Measurements from ENCODE around the gene NUCKS1. TPM values are rescaled to one million over a fixed set of nuclear protein-coding genes. Genes with fewer than 3 reads are reported as not detected.

Gene NUCKS1
- total RNA-seq, 2 donors from 2014 or later = 117 to 123 TPM

GRCh38 chr1:205666372-205667166, 83.4 kb downstream of the NUCKS1 start:
- Histone ChIP-seq H3K27me3 (no peaks in the 10 kb centered on the region), H3K9ac (ENCODE audit: low read depth in 2 of 2, low read length in 2 of 2) (peak overlapping the region in 1 of 2 donors; percentile 41), H3K9me3 (no peaks in the 10 kb centered on the region), H3K4me1 (peaks cover 38% of the 10 kb centered on the region), H3K4me3 (no peak overlapping the region), H3K36me3 (no peaks in the 10 kb centered on the region), H3K27ac (peak overlapping the region; percentile 71)
- DNase-seq = peak; percentile 86
- no peak for TF ChIP-seq CTCF (IDR thresholded peaks at IDR 0.05)
- intact Hi-C loops (cut with DNase I) = loop anchor here (10.0 kb wide), 1 partner anchor 308 kb away; no protein-coding TSS in a partner anchor

- Histone ChIP-seq H3K27ac (peak overlapping the region; percentile 60), H3K36me3 (no peaks in the 10 kb centered on the region), H3K9ac (ENCODE audit: low read depth in 2 of 2, low read length in 2 of 2) (peak overlapping the region in 1 of 2 donors; percentile 68), H3K4me1 (peaks cover 38% of the 10 kb centered on the region), H3K4me3 (no peak overlapping the region), H3K27me3 (no peaks in the 10 kb centered on the region), H3K9me3 (no peaks in the 10 kb centered on the region)
- DNase-seq = peak; percentile 41
- intact Hi-C loops (cut with DNase I) = loop anchor here (10.0 kb wide), 1 partner anchor 309 kb away; no protein-coding TSS in a partner anchor
- no peak for TF ChIP-seq CTCF (IDR thresholded peaks at IDR 0.05)
Measured at GRCh38 chr1:205665201-205666045, 84.6 kb downstream of the NUCKS1 start.

GRCh38 chr1:205664399-205665017, 85.5 kb downstream of the NUCKS1 start:
- peak overlapping the region in 1 of 2 donors; percentile 68 for H3K9ac ChIP-seq (ENCODE audit: low read depth in 2 of 2, low read length in 2 of 2)
- intact Hi-C loops (cut with DNase I) = loop anchor here (10.0 kb wide), 1 partner anchor 310 kb away; no protein-coding TSS in a partner anchor
- peak; percentile 73 for DNase-seq

GRCh38 chr1:205663286-205663936, 86.6 kb downstream of the NUCKS1 start:
- intact Hi-C loops (cut with DNase I) = loop anchor here (10.0 kb wide), 1 partner anchor 311 kb away; no protein-coding TSS in a partner anchor

More at GRCh38 chr1:205664399-205665017, 85.5 kb downstream of the NUCKS1 start:
- H3K36me3 ChIP-seq = no peaks in the 10 kb centered on the region
- no peak for TF ChIP-seq CTCF (IDR thresholded peaks at IDR 0.05)
- H3K27ac ChIP-seq = peak overlapping the region; percentile 60
- H3K4me1 ChIP-seq = peaks cover 37% of the 10 kb centered on the region
- H3K27me3 ChIP-seq = no peaks in the 10 kb centered on the region
- no peaks in the 10 kb centered on the region for H3K9me3 ChIP-seq
- no peak overlapping the region for H3K4me3 ChIP-seq

More at GRCh38 chr1:205663286-205663936, 86.6 kb downstream of the NUCKS1 start:
- peak overlapping the region; percentile 60 for H3K27ac ChIP-seq
- H3K9me3 ChIP-seq = no peaks in the 10 kb centered on the region
- H3K36me3 ChIP-seq = no peaks in the 10 kb centered on the region
- peaks cover 27% of the 10 kb centered on the region for H3K4me1 ChIP-seq
- no peaks in the 10 kb centered on the region for H3K27me3 ChIP-seq
- no peak overlapping the region for H3K9ac ChIP-seq (ENCODE audit: low read depth in 2 of 2, low read length in 2 of 2)
- DNase-seq = no peak
- no peak for TF ChIP-seq CTCF (IDR thresholded peaks at IDR 0.05)
- H3K4me3 ChIP-seq = no peak overlapping the region

Other genes starting within 250 kb of the NUCKS1 start
- gene CDK18, start 245.5 kb downstream of the NUCKS1 start, total RNA-seq = 10 to 100 TPM; 27.9 to 46.0 TPM
- 10 to 100 TPM; 30.5 to 37.6 TPM for gene ELK4, start 118.2 kb downstream of the NUCKS1 start, total RNA-seq
- 10 to 100 TPM; 17.9 to 29.6 TPM for gene SLC45A3, start 69.7 kb downstream of the NUCKS1 start, total RNA-seq
- 10 to 100 TPM in 1 of 2 donors, 1 to 10 TPM in 1; 7.5 to 10.2 TPM for gene RAB29, start 25.3 kb upstream of the NUCKS1 start, total RNA-seq
- gene SLC41A1, start 63.0 kb upstream of the NUCKS1 start, total RNA-seq = 1 to 10 TPM; 4.8 to 8.1 TPM
- under 1 TPM in 1 of 2 donors, not detected in 1; 0.27 TPM for gene PM20D1, start 100.0 kb upstream of the NUCKS1 start, total RNA-seq
- gene SLC26A9, start 193.3 kb upstream of the NUCKS1 start, total RNA-seq = not detected